H9 (cell line): ENCODE measurements around the gene OLIG2. TPM values are rescaled to one million over a fixed set of nuclear protein-coding genes. Genes with fewer than 3 reads are reported as not detected.
A peak's percentile ranks its signal among the peaks of the same experiment; 100 is the strongest.

Source experiments
- DNase-seq: peaks from one replicate; pipeline ENCODE4 v3.0.0-alpha.2; 2017
- H2AFZ ChIP-seq: one replicate; pipeline ENCODE4 v1.6.1; 2013; ENCODE audit warnings: mild to moderate bottlenecking, low read length, control low read depth, moderate library complexity
- H2AK5ac ChIP-seq: 2 replicates; pipeline ENCODE4 v1.6.1; 2013; ENCODE audit warnings: low read length, control low read depth, mixed read lengths; ENCODE audit not compliant: insufficient read length
- H2BK120ac ChIP-seq: one replicate; pipeline ENCODE4 v1.6.1; 2013; ENCODE audit warnings: low read depth, mild to moderate bottlenecking, low read length, control low read depth, inconsistent platforms; ENCODE audit not compliant: poor library complexity, severe bottlenecking
- H2BK12ac ChIP-seq: 2 replicates; pipeline ENCODE4 v1.6.1; 2013; ENCODE audit warnings: low read length, control low read depth, mixed read lengths, low read depth; ENCODE audit not compliant: insufficient read length
- H2BK15ac ChIP-seq: 2 replicates; pipeline ENCODE4 v1.6.1; 2013; ENCODE audit warnings: low read depth, low read length, control low read depth
- H2BK20ac ChIP-seq: one replicate; pipeline ENCODE4 v1.6.1; 2013; ENCODE audit warnings: low read depth, mild to moderate bottlenecking, low read length, control low read depth, inconsistent platforms; ENCODE audit not compliant: poor library complexity, severe bottlenecking
- H2BK5ac ChIP-seq: 2 replicates; pipeline ENCODE4 v1.6.1; 2013; ENCODE audit warnings: low read length, control low read depth, mixed read lengths; ENCODE audit not compliant: insufficient read length
- H3K14ac ChIP-seq: 2 replicates; pipeline ENCODE4 v1.6.1; 2013; ENCODE audit warnings: low read length, control low read depth; ENCODE audit not compliant: insufficient read depth
- H3K18ac ChIP-seq: 2 replicates; pipeline ENCODE4 v1.6.1; 2013; ENCODE audit warnings: low read depth, mild to moderate bottlenecking, mixed read lengths, low read length, control low read depth; ENCODE audit not compliant: insufficient read length
- H3K23ac ChIP-seq: 2 replicates; pipeline ENCODE4 v1.6.1; 2013; ENCODE audit warnings: low read length, control low read depth, mixed read lengths, low read depth; ENCODE audit not compliant: insufficient read length
- H3K23me2 ChIP-seq: 2 replicates; pipeline ENCODE4 v1.6.1; 2013; ENCODE audit warnings: low read depth, mild to moderate bottlenecking, mixed read lengths, low read length, control low read depth; ENCODE audit not compliant: insufficient read length, poor library complexity, severe bottlenecking
- H3K27ac ChIP-seq: 2 replicates; pipeline ENCODE4 v1.5.1; 2013; ENCODE audit warnings: low read length, control low read depth, mixed read lengths, low read depth; ENCODE audit not compliant: insufficient read length
- H3K27me3 ChIP-seq: 2 replicates; pipeline ENCODE4 v1.6.1; 2013; ENCODE audit warnings: low read length, control low read depth, inconsistent platforms; ENCODE audit not compliant: insufficient read depth
- H3K4ac ChIP-seq: 2 replicates; pipeline ENCODE4 v1.6.1; 2013; ENCODE audit warnings: low read depth, mild to moderate bottlenecking, control low read depth, inconsistent platforms, low read length, moderate library complexity
- H3K4me1 ChIP-seq: 2 replicates; pipeline ENCODE4 v1.6.1; 2013; ENCODE audit warnings: low read length, control low read depth, inconsistent platforms; ENCODE audit not compliant: insufficient read depth
- H3K4me2 ChIP-seq: 2 replicates; pipeline ENCODE4 v1.6.1; 2013; ENCODE audit warnings: low read length, control low read depth, mixed read lengths; ENCODE audit not compliant: insufficient read length, insufficient read depth
- H3K56ac ChIP-seq: 2 replicates; pipeline ENCODE4 v1.6.1; 2013; ENCODE audit warnings: low read depth, mild to moderate bottlenecking, mixed read lengths, low read length, control low read depth; ENCODE audit not compliant: insufficient read length
- H3K79me1 ChIP-seq: 2 replicates; pipeline ENCODE4 v1.6.1; 2013; ENCODE audit warnings: low read depth, mild to moderate bottlenecking, moderate library complexity, low read length, control low read depth, inconsistent platforms; ENCODE audit not compliant: insufficient read depth, poor library complexity, severe bottlenecking
- H3K79me2 ChIP-seq: 2 replicates; pipeline ENCODE4 v1.6.1; 2013; ENCODE audit warnings: low read length, control low read depth, inconsistent platforms; ENCODE audit not compliant: insufficient read depth
- H3K9ac ChIP-seq: 2 replicates; pipeline ENCODE4 v1.6.1; 2013; ENCODE audit warnings: low read length, control low read depth, mixed read lengths; ENCODE audit not compliant: insufficient read length; ENCODE audit errors: extremely low read depth
- H3K9me3 ChIP-seq: one replicate; pipeline ENCODE4 v1.6.1; 2013; ENCODE audit warnings: low read depth, low read length, inconsistent platforms; ENCODE audit not compliant: control insufficient read depth
- H3T11ph ChIP-seq: one replicate; pipeline ENCODE4 v1.6.1; 2013; ENCODE audit warnings: mild to moderate bottlenecking, low read length, control low read depth, inconsistent platforms
- H4K20me1 ChIP-seq: one replicate; pipeline ENCODE4 v1.6.1; 2013; ENCODE audit not compliant: control insufficient read depth, insufficient read length, insufficient read depth
- H4K5ac ChIP-seq: 2 replicates; pipeline ENCODE4 v1.6.1; 2013; ENCODE audit warnings: low read depth, mild to moderate bottlenecking, mixed read lengths, low read length, control low read depth; ENCODE audit not compliant: insufficient read length
- H4K8ac ChIP-seq: replicated peaks from 2 replicates; pipeline ENCODE4 v1.6.1; 2013; ENCODE audit warnings: low read length, control low read depth, mixed read lengths, low read depth; ENCODE audit not compliant: insufficient read length
- H4K91ac ChIP-seq: 2 replicates; pipeline ENCODE4 v1.6.1; 2013; ENCODE audit warnings: low read depth, mild to moderate bottlenecking, moderate library complexity, mixed read lengths, low read length, control low read depth; ENCODE audit not compliant: insufficient read length
- H3K27ac Mint-ChIP-seq, 3 experiments: 2 replicates in 2 of 3; 3 replicates in 1 of 3; pipeline ENCODE4 v1.8.0; 2020 to 2021; ENCODE audit warnings: mixed read lengths in 3 of 3, mild to moderate bottlenecking in 1 of 3, moderate library complexity in 1 of 3
- H3K27me3 Mint-ChIP-seq: 2 replicates; pipeline ENCODE4 v1.8.0; 2021; ENCODE audit warnings: low read depth, mild to moderate bottlenecking, moderate library complexity, mixed read lengths
- H3K36me3 Mint-ChIP-seq, 3 experiments: 2 replicates in 2 of 3; 3 replicates in 1 of 3; pipeline ENCODE4 v1.8.0; 2020 to 2021; ENCODE audit warnings: low read depth in 3 of 3, mixed read lengths in 3 of 3; ENCODE audit not compliant: insufficient read depth in 1 of 3
- H3K4me1 Mint-ChIP-seq, 2 experiments: 2 replicates each; pipeline ENCODE4 v1.8.0; 2020; ENCODE audit warnings: mixed read lengths in 2 of 2
- H3K4me3 Mint-ChIP-seq, 2 experiments: 2 replicates in 1 of 2; 3 replicates in 1 of 2; pipeline ENCODE4 v1.8.0; 2020 to 2021; ENCODE audit warnings: mild to moderate bottlenecking in 2 of 2, mixed read lengths in 2 of 2, moderate library complexity in 1 of 2
- H3K9me3 Mint-ChIP-seq, 2 experiments: 2 replicates in 1 of 2; 3 replicates in 1 of 2; pipeline ENCODE4 v1.8.0; 2020; ENCODE audit warnings: mild to moderate bottlenecking in 2 of 2, mixed read lengths in 2 of 2, moderate library complexity in 1 of 2
- CTCF ChIP-seq: fragments of 200-600 bp; sonication (generic); conservative IDR thresholded peaks from 3 replicates; pipeline ENCODE4 v1.8.0; 2021; ENCODE audit warnings: antibody characterized with exemption, mild to moderate bottlenecking
- WGBS: extraction: QIAGEN DNeasy Blood & Tissue Kit; methylation state at CpG from one replicate; pipeline ENCODE4 v1.1.7; 2013; ENCODE audit warnings: missing lambda C conversion rate, low lambda C conversion rate, mixed read lengths; ENCODE audit not compliant: insufficient read length; ENCODE audit errors: extremely low coverage; 5-methylcytosine and 5-hydroxymethylcytosine counted together
- total RNA-seq: library from RNA; stranded (reverse); gene quantifications from 2 replicates; pipeline ENCODE4 v1.2.1, GENCODE V29; 2021

Gene OLIG2
- total RNA-seq, 1 experiment from 2014 or later = 1.4 TPM

- peak overlapping the region; percentile 47 for H3K4me2 ChIP-seq
- H3K27me3 ChIP-seq = peaks cover 57% of the 10 kb centered on the region
- no peak overlapping the region for H2BK12ac ChIP-seq
- no peak overlapping the region for H2BK20ac ChIP-seq
- peak overlapping the region; percentile 47 to 74 for H3K4me3 Mint-ChIP-seq
- DNase-seq = no peak
- H3K27me3 Mint-ChIP-seq = peaks cover 96% of the 10 kb centered on the region
- no peak overlapping the region for H2BK15ac ChIP-seq
- no peak overlapping the region for H2AK5ac ChIP-seq
- no peaks in the 10 kb centered on the region; a peak in 2 of 7 replicates for H3K36me3 Mint-ChIP-seq
- H2BK5ac ChIP-seq = no peak overlapping the region
- H3T11ph ChIP-seq = no peak overlapping the region
- H3K18ac ChIP-seq = no peak overlapping the region
- H3K9me3 Mint-ChIP-seq = peaks cover 2 to 5% of the 10 kb centered on the region in 2 experiments; a peak in 3 of 5 replicates
- TF ChIP-seq CTCF = no peak
- no peak overlapping the region for H3K4ac ChIP-seq
- no CpG with 5 or more reads among the region's 9 CpGs for WGBS
- no peak overlapping the region for H3K27ac Mint-ChIP-seq
- no peaks in the 10 kb centered on the region for H3K79me1 ChIP-seq
- H3K9me3 ChIP-seq = no peaks in the 10 kb centered on the region
- H3K56ac ChIP-seq = no peak overlapping the region
- H3K14ac ChIP-seq = no peak overlapping the region
- H3K23ac ChIP-seq = no peak overlapping the region
- no peaks in the 10 kb centered on the region for H3K79me2 ChIP-seq
- H3K9ac ChIP-seq = no peak overlapping the region
- no peak overlapping the region for H2BK120ac ChIP-seq
- H4K20me1 ChIP-seq = no peaks in the 10 kb centered on the region
- no peak overlapping the region for H2AFZ ChIP-seq
- no peak overlapping the region for H4K91ac ChIP-seq
- H3K4me1 ChIP-seq = no peaks in the 10 kb centered on the region
- H3K4me1 Mint-ChIP-seq = peaks cover 15 to 34% of the 10 kb centered on the region in 2 experiments
- no peak overlapping the region for H4K8ac ChIP-seq
- H3K27ac ChIP-seq = no peak overlapping the region
- no peak overlapping the region for H4K5ac ChIP-seq
- H3K23me2 ChIP-seq = peaks cover 8% of the 10 kb centered on the region
These were observed 6.8 kb upstream of the OLIG2 start for GRCh38 chr21:33018707-33019465.
